Measurements from ENCODE around the gene SERPINB12.

DNA sequence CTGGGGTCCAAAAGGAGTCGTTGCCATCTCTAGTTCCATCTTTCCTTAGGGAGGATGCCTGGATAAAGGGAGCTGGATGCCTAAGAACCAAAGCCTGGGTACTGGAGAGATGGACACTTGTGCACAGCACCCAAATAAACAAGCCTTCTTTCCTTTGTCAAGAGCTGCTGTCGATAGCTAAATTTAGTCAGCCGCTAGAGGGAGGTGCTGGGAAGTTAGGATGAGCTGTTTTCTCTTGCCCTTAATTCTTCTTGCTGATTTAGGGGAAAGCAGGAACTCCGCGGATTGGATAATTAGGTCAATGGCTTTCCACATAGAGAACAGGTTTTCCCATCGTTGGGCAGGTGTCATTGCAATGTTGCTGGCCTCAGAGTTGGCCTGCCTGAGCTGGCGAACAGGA is 30.9 kb upstream of the SERPINB12 start:
- TF ChIP-seq, protein P1, sequence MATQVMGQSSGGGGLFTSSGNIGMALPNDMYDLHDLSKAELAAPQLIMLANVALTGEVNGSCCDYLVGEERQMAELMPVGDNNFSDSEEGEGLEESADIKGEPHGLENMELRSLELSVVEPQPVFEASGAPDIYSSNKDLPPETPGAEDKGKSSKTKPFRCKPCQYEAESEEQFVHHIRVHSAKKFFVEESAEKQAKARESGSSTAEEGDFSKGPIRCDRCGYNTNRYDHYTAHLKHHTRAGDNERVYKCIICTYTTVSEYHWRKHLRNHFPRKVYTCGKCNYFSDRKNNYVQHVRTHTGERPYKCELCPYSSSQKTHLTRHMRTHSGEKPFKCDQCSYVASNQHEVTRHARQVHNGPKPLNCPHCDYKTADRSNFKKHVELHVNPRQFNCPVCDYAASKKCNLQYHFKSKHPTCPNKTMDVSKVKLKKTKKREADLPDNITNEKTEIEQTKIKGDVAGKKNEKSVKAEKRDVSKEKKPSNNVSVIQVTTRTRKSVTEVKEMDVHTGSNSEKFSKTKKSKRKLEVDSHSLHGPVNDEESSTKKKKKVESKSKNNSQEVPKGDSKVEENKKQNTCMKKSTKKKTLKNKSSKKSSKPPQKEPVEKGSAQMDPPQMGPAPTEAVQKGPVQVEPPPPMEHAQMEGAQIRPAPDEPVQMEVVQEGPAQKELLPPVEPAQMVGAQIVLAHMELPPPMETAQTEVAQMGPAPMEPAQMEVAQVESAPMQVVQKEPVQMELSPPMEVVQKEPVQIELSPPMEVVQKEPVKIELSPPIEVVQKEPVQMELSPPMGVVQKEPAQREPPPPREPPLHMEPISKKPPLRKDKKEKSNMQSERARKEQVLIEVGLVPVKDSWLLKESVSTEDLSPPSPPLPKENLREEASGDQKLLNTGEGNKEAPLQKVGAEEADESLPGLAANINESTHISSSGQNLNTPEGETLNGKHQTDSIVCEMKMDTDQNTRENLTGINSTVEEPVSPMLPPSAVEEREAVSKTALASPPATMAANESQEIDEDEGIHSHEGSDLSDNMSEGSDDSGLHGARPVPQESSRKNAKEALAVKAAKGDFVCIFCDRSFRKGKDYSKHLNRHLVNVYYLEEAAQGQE (IDR thresholded peaks at IDR 0.05; ENCODE audit: insufficient read depth in 1 of 2, low read depth in 2 of 2, low read length in 1 of 2): no peak
- TF ChIP-seq CTCF (IDR thresholded peaks at IDR 0.05): peak; percentile 62
